ENCODE results near the gene ETDB.

DNA sequence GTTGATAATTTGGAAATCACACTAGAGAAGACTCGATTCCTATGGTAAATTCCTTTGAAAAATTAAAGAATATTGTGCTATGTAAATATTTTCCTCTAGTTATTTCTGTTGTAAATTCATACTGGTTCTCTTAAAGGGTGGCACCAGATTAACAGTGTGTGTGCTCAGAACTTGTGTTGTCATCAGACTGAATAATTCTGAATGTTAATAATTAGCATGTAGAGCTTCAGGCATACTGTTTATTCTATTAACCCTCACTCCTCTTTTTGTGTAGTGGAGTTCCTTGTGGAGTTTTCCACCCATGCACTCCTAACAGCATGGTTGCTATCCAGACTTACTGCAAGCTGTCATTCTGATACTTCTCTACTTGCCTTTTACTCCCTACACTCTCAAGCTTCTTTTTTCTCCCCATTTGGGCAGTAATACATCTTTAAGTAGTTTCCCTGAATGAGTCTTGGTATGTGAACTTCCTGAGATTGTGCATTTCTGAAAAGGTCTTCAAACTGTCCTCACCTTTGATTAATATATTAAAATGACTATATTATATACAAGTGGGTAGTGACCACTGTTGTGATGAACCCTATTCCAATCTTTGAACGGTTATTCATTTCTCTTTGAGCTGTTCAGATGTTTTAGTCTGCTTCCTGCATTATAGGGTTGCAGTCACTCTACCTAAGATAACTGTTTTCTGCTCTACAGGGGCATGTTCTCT is 38.5 kb downstream of the ETDB start:
- TF ChIP-seq, protein P1, sequence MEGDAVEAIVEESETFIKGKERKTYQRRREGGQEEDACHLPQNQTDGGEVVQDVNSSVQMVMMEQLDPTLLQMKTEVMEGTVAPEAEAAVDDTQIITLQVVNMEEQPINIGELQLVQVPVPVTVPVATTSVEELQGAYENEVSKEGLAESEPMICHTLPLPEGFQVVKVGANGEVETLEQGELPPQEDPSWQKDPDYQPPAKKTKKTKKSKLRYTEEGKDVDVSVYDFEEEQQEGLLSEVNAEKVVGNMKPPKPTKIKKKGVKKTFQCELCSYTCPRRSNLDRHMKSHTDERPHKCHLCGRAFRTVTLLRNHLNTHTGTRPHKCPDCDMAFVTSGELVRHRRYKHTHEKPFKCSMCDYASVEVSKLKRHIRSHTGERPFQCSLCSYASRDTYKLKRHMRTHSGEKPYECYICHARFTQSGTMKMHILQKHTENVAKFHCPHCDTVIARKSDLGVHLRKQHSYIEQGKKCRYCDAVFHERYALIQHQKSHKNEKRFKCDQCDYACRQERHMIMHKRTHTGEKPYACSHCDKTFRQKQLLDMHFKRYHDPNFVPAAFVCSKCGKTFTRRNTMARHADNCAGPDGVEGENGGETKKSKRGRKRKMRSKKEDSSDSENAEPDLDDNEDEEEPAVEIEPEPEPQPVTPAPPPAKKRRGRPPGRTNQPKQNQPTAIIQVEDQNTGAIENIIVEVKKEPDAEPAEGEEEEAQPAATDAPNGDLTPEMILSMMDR (IDR thresholded peaks at IDR 0.05): no peak
- TF ChIP-seq EP300 (IDR thresholded peaks at IDR 0.05): no peak
- TF ChIP-seq POLR2A (IDR thresholded peaks at IDR 0.05): no peak
